A673 (cell line): ENCODE measurements around the gene AP1M1. TPM values are rescaled to one million over a fixed set of nuclear protein-coding genes. Genes with fewer than 3 reads are reported as not detected.

ENCODE experiments used
- BruUV-seq: library from RNA; stranded (reverse); fragments of 400-500 nt; replicated peaks from 2 replicates; lab custom pipeline; 2021; lab: Mats Ljungman, UMichigan
- CTCF ChIA-PET: fragments of 300-600 bp; sonication (Branson Sonifier 250); formaldehyde crosslinking; loops from one replicate; lab custom pipeline; 2022; ENCODE audit warnings: antibody characterized with exemption; lab: Charles Lee
- POLR2A ChIA-PET: fragments of 300-600 bp; sonication (Branson Sonifier 250); formaldehyde crosslinking; loops from one replicate; lab custom pipeline; 2022; ENCODE audit warnings: antibody characterized with exemption; ENCODE audit not compliant: low non-redundant PET; lab: Charles Lee
- DNase-seq: peaks from one replicate; pipeline ENCODE4 v3.0.0-alpha.2; 2015; ENCODE audit warnings: low spot score
- H3K27ac ChIP-seq: fragments of 200-600 bp; sonication (generic); 2 replicates; pipeline ENCODE4 v1.5.1; 2016; ENCODE audit warnings: mixed run types, low read depth, mild to moderate bottlenecking, mixed read lengths, antibody characterized with exemption, low read length; ENCODE audit not compliant: poor library complexity, severe bottlenecking
- H3K27me3 ChIP-seq: fragments of 200-600 bp; sonication (generic); replicated peaks from 2 replicates; pipeline ENCODE4 v1.6.1; 2017; ENCODE audit warnings: mixed run types, low read depth, mild to moderate bottlenecking, mixed read lengths, antibody characterized with exemption, low read length; ENCODE audit not compliant: insufficient read depth, poor library complexity
- H3K36me3 ChIP-seq: fragments of 200-600 bp; sonication (generic); 2 replicates; pipeline ENCODE4 v1.6.1; 2016; ENCODE audit warnings: mixed run types, mild to moderate bottlenecking, mixed read lengths, antibody characterized with exemption, low read length; ENCODE audit not compliant: insufficient read depth, poor library complexity, severe bottlenecking
- H3K4me1 ChIP-seq: fragments of 200-600 bp; sonication (generic); 2 replicates; pipeline ENCODE4 v1.6.1; 2017; ENCODE audit warnings: mixed run types, mild to moderate bottlenecking, mixed read lengths, antibody characterized with exemption, low read length; ENCODE audit not compliant: insufficient read depth, poor library complexity, severe bottlenecking
- H3K4me3 ChIP-seq: fragments of 200-600 bp; sonication (generic); 2 replicates; pipeline ENCODE4 v1.5.1; 2016; ENCODE audit warnings: low read depth, mixed run types, mild to moderate bottlenecking, mixed read lengths, low read length; ENCODE audit not compliant: poor library complexity, severe bottlenecking
- H3K9me3 ChIP-seq: fragments of 200-600 bp; sonication (generic); 2 replicates; pipeline ENCODE4 v1.6.1; 2016; ENCODE audit warnings: mixed run types, low read depth, mild to moderate bottlenecking, mixed read lengths, antibody characterized with exemption, low read length; ENCODE audit not compliant: poor library complexity, severe bottlenecking
- CTCF ChIP-seq: fragments of 300-800, 200-600 bp; sonication (generic); conservative IDR thresholded peaks from 2 replicates; pipeline ENCODE4 v1.5.1; 2017; ENCODE audit warnings: low read depth, mild to moderate bottlenecking, antibody characterized with exemption, low read length, moderate library complexity, mixed read lengths
- EZH2 ChIP-seq: fragments of 200-600 bp; sonication (generic); IDR thresholded peaks from 2 replicates; pipeline ENCODE4 v1.6.1; 2017; ENCODE audit warnings: borderline replicate concordance, low read depth, mild to moderate bottlenecking, mixed read lengths, antibody characterized with exemption, low read length; ENCODE audit not compliant: poor library complexity, severe bottlenecking
- intact Hi-C: fragments of 100-400 bp; cut with micrococcal nuclease; formaldehyde crosslinking; loops from one replicate; pipeline ENCODE4 v1.10.0; 2022; ENCODE audit not compliant: unreplicated experiment
- total RNA-seq: library from RNA; stranded (reverse); gene quantifications from 2 replicates; pipeline ENCODE4 v1.2.3, GENCODE V29; 2021

Gene AP1M1
- total RNA-seq, 1 experiment from 2014 or later: 105 TPM

- POLR2A ChIA-PET: no interaction called here
Observed at GRCh38 chr19:16190736-16191135, 7.0 kb upstream of the AP1M1 start.

GRCh38 chr19:16191216-16191908 lies 6.3 kb upstream of the AP1M1 start:
- H3K27ac ChIP-seq: no peak overlapping the region
- DNase-seq: no peak
- no peak overlapping the region for H3K4me3 ChIP-seq
- H3K4me1 ChIP-seq: peaks cover 3% of the 10 kb centered on the region
- CTCF ChIA-PET: no interaction called here
- TSS peak; percentile 25 for BruUV-seq
- no peaks in the 10 kb centered on the region for H3K27me3 ChIP-seq
- peaks cover 36% of the 10 kb centered on the region for H3K36me3 ChIP-seq
- no peaks in the 10 kb centered on the region for H3K9me3 ChIP-seq
- TF ChIP-seq EZH2 (no peak), CTCF (no peak)
- intact Hi-C loops: no loop called here
- POLR2A ChIA-PET: no interaction called here

More at GRCh38 chr19:16190736-16191135, 7.0 kb upstream of the AP1M1 start:
- H3K27ac ChIP-seq: no peak overlapping the region
- H3K4me1 ChIP-seq: peaks cover 4% of the 10 kb centered on the region
- peaks cover 36% of the 10 kb centered on the region for H3K36me3 ChIP-seq
- CTCF ChIA-PET: no interaction called here
- H3K9me3 ChIP-seq: no peaks in the 10 kb centered on the region
- intact Hi-C loops: no loop called here
- H3K27me3 ChIP-seq: no peaks in the 10 kb centered on the region
- DNase-seq: no peak
- no peak overlapping the region for H3K4me3 ChIP-seq
- TF ChIP-seq CTCF (no peak), EZH2 (no peak)
- no TSS peak for BruUV-seq

- Histone ChIP-seq H3K36me3 (peaks cover 32% of the 10 kb centered on the region), H3K27me3 (no peaks in the 10 kb centered on the region), H3K27ac (no peak overlapping the region), H3K4me3 (no peak overlapping the region), H3K4me1 (peaks cover 4% of the 10 kb centered on the region), H3K9me3 (no peaks in the 10 kb centered on the region)
- DNase-seq: no peak
- POLR2A ChIA-PET: no interaction called here
- no TSS peak for BruUV-seq
- intact Hi-C loops: no loop called here
- TF ChIP-seq EZH2 (no peak), CTCF (no peak)
- CTCF ChIA-PET: no interaction called here
Observed at GRCh38 chr19:16193466-16193865, 4.2 kb upstream of the AP1M1 start.
